ENCODE data around the gene JADE2. TPM values are rescaled to one million over a fixed set of nuclear protein-coding genes. Genes with fewer than 3 reads are reported as not detected.

Gene JADE2
- total RNA-seq, 2 experiments from 2014 or later: 120 to 124 TPM

GRCh38 chr5:134572811-134573210 lies 47.3 kb downstream of the JADE2 start:
- H3K36me3 ChIP-seq (ENCODE audit: insufficient read depth, low read length): peaks cover 99% of the 10 kb centered on the region
- peaks cover 4% of the 10 kb centered on the region for H3K4me1 Mint-ChIP-seq (ENCODE audit: low read depth)
- no peaks in the 10 kb centered on the region for H3K9me3 ChIP-seq (ENCODE audit: control insufficient read depth in 1 of 2, insufficient read depth in 1 of 2, low read length in 2 of 2)
- no peaks in the 10 kb centered on the region for H3K9me3 Mint-ChIP-seq
- no peak overlapping the region for H3K4me3 Mint-ChIP-seq
- H3K27ac Mint-ChIP-seq: peak overlapping the region; percentile 49
- no peak for ATAC-seq (ENCODE audit: poor library complexity)
- no peak for TF ChIP-seq CTCF (IDR thresholded peaks at IDR 0.05)
- H3K36me3 Mint-ChIP-seq (ENCODE audit: low read depth): peaks cover 98% of the 10 kb centered on the region
- intact Hi-C loops (cut with DNase I, micrococcal nuclease): no loop called here
- H3K4me3 ChIP-seq (ENCODE audit: low read length): no peak overlapping the region
- no peak for DNase-seq
- H3K27me3 Mint-ChIP-seq: no peaks in the 10 kb centered on the region
- H3K4me1 ChIP-seq (ENCODE audit: insufficient read depth, low read length): peaks cover 27% of the 10 kb centered on the region
- H3K27me3 ChIP-seq (ENCODE audit: control insufficient read depth in 1 of 2, insufficient read depth in 2 of 2, low read length in 2 of 2): no peaks in the 10 kb centered on the region
- CTCF ChIA-PET: no interaction called here
- POLR2A ChIA-PET: no interaction called here
- no peak overlapping the region for H3K27ac ChIP-seq (ENCODE audit: low read depth in 1 of 2, low read length in 2 of 2)

- POLR2A ChIA-PET: interaction anchor here (1.2 kb wide), 1 partner anchor 13 kb away, joined by 3 read pairs; no protein-coding TSS in a partner anchor
- peaks cover 7% of the 10 kb centered on the region for H3K4me1 Mint-ChIP-seq (ENCODE audit: low read depth)
Observed at GRCh38 chr5:134574521-134574920, 49.1 kb downstream of the JADE2 start.

GRCh38 chr5:134575316-134575715 lies 49.8 kb downstream of the JADE2 start:
- Histone ChIP-seq H3K9me3 (ENCODE audit: control insufficient read depth in 1 of 2, insufficient read depth in 1 of 2, low read length in 2 of 2) (no peaks in the 10 kb centered on the region), H3K4me3 (ENCODE audit: low read length) (no peak overlapping the region), H3K27me3 (ENCODE audit: control insufficient read depth in 1 of 2, insufficient read depth in 2 of 2, low read length in 2 of 2) (no peaks in the 10 kb centered on the region), H3K27ac (ENCODE audit: low read depth in 1 of 2, low read length in 2 of 2) (no peak overlapping the region), H3K4me1 (ENCODE audit: insufficient read depth, low read length) (peaks cover 18% of the 10 kb centered on the region), H3K36me3 (ENCODE audit: insufficient read depth, low read length) (peaks cover 97% of the 10 kb centered on the region)
- ChIA-PET POLR2A (interaction anchor here (0.6 kb wide), 1 partner anchor 53 kb away, joined by 4 read pairs; no protein-coding TSS in a partner anchor), CTCF (no interaction called here)
- Mint-ChIP-seq H3K4me3 (no peak overlapping the region), H3K4me1 (ENCODE audit: low read depth) (peaks cover 7% of the 10 kb centered on the region), H3K27me3 (no peaks in the 10 kb centered on the region), H3K9me3 (no peaks in the 10 kb centered on the region), H3K36me3 (ENCODE audit: low read depth) (peaks cover 95% of the 10 kb centered on the region), H3K27ac (peak overlapping the region; percentile 46)
- no peak for ATAC-seq (ENCODE audit: poor library complexity)
- no peak for TF ChIP-seq CTCF (IDR thresholded peaks at IDR 0.05)
- intact Hi-C loops (cut with DNase I, micrococcal nuclease): loop anchor here in 1 of 2 experiments (5.0 kb wide), 1 partner anchor 203 kb away; the partner anchor contains the start of gene UBE2B
- no peak for DNase-seq

More at GRCh38 chr5:134574521-134574920, 49.1 kb downstream of the JADE2 start:
- intact Hi-C loops (cut with DNase I, micrococcal nuclease): no loop called here
- Mint-ChIP-seq H3K4me3 (no peak overlapping the region), H3K27me3 (no peaks in the 10 kb centered on the region), H3K27ac (peak overlapping the region; percentile 46), H3K9me3 (no peaks in the 10 kb centered on the region), H3K36me3 (ENCODE audit: low read depth) (peaks cover 96% of the 10 kb centered on the region)
- DNase-seq (no peak), ATAC-seq (ENCODE audit: poor library complexity) (no peak)
- Histone ChIP-seq H3K9me3 (ENCODE audit: control insufficient read depth in 1 of 2, insufficient read depth in 1 of 2, low read length in 2 of 2) (no peaks in the 10 kb centered on the region), H3K36me3 (ENCODE audit: insufficient read depth, low read length) (peaks cover 99% of the 10 kb centered on the region), H3K27ac (ENCODE audit: low read depth in 1 of 2, low read length in 2 of 2) (no peak overlapping the region), H3K4me3 (ENCODE audit: low read length) (no peak overlapping the region), H3K4me1 (ENCODE audit: insufficient read depth, low read length) (peaks cover 19% of the 10 kb centered on the region), H3K27me3 (ENCODE audit: control insufficient read depth in 1 of 2, insufficient read depth in 2 of 2, low read length in 2 of 2) (no peaks in the 10 kb centered on the region)
- CTCF ChIA-PET: interaction anchor here (1.7 kb wide), 1 partner anchor 13 kb away, joined by 4 read pairs; no protein-coding TSS in a partner anchor
- TF ChIP-seq CTCF (IDR thresholded peaks at IDR 0.05): no peak
